KMS-11 (cell line): ENCODE data around the gene SLPI.

Source experiments
- H2AFZ ChIP-seq: fragments of 200-600 bp; sonication (generic); 2 replicates; pipeline ENCODE4 v1.6.1; 2016; ENCODE audit warnings: antibody characterized with exemption, mixed run types, low read depth
- H3K27ac ChIP-seq: fragments of 200-600 bp; sonication (generic); 2 replicates; pipeline ENCODE4 v1.6.1; 2016; ENCODE audit warnings: mild to moderate bottlenecking, mixed run types
- H3K27me3 ChIP-seq: fragments of 200-600 bp; sonication (generic); 2 replicates; pipeline ENCODE4 v1.6.1; 2017; ENCODE audit warnings: mild to moderate bottlenecking, low read depth, mixed run types, moderate library complexity; ENCODE audit not compliant: insufficient read depth
- H3K36me3 ChIP-seq: fragments of 200-600 bp; sonication (generic); 2 replicates; pipeline ENCODE4 v1.6.1; 2017; ENCODE audit warnings: mild to moderate bottlenecking, mixed run types; ENCODE audit not compliant: insufficient read depth
- H3K4me1 ChIP-seq: fragments of 200-600 bp; sonication (generic); 2 replicates; pipeline ENCODE4 v1.6.1; 2016; ENCODE audit warnings: mild to moderate bottlenecking, low read depth, mixed run types; ENCODE audit not compliant: poor library complexity, severe bottlenecking
- H3K4me2 ChIP-seq: fragments of 200-600 bp; sonication (generic); 2 replicates; pipeline ENCODE4 v1.7.0; 2016; ENCODE audit warnings: mild to moderate bottlenecking, mixed run types
- H3K4me3 ChIP-seq: fragments of 200-600 bp; sonication (generic); IDR thresholded peaks from 2 replicates; pipeline ENCODE4 v1.6.1; 2017; ENCODE audit warnings: low read depth, low read length, mixed read lengths; ENCODE audit not compliant: insufficient read depth
- H3K79me2 ChIP-seq: fragments of 200-600 bp; sonication (generic); 2 replicates; pipeline ENCODE4 v1.6.1; 2016; ENCODE audit warnings: low read depth, mixed run types; ENCODE audit not compliant: insufficient read depth
- H3K9ac ChIP-seq: fragments of 200-600 bp; sonication (generic); 2 replicates; pipeline ENCODE4 v1.6.1; 2016; ENCODE audit warnings: mild to moderate bottlenecking, mixed run types
- H4K20me1 ChIP-seq: fragments of 200-600 bp; sonication (generic); 2 replicates; pipeline ENCODE4 v1.6.1; 2016; ENCODE audit warnings: mild to moderate bottlenecking, mixed run types; ENCODE audit not compliant: insufficient read depth
- TF ChIP-seq, protein P1 (sequence below): fragments of 200-600 bp; sonication (generic); conservative IDR thresholded peaks from 2 replicates; pipeline ENCODE4 v1.6.1; 2017; ENCODE audit warnings: low read depth, mild to moderate bottlenecking, antibody characterized with exemption, low read length, moderate library complexity, mixed read lengths

Gene SLPI

DNA sequence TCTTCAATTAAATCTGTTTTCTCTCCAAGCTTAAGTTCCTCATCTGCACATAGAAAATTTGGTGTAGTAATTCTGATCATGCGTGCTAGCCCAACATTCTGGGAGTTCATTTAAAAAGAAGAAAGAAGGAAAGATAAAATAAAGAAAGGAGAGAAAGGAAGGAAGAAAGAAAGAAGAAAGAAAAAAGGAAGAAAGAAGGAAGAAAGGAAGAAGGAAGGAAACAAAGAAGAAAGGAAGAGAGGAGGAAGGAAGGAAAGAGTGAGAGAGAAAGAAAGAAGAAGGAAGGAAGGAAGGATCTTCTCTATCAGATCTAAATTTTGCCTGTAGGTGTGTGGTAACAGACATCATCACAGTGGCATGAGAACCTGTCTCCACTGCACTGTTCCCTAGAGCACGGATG is 16.2 kb downstream of the SLPI start:
- Histone ChIP-seq H4K20me1 (no peaks in the 10 kb centered on the region), H2AFZ (no peak overlapping the region), H3K4me2 (no peak overlapping the region), H3K4me3 (no peak overlapping the region), H3K27me3 (no peaks in the 10 kb centered on the region), H3K9ac (no peak overlapping the region), H3K79me2 (no peaks in the 10 kb centered on the region), H3K4me1 (no peaks in the 10 kb centered on the region), H3K36me3 (no peaks in the 10 kb centered on the region), H3K27ac (no peak overlapping the region)
- TF ChIP-seq, protein P1, sequence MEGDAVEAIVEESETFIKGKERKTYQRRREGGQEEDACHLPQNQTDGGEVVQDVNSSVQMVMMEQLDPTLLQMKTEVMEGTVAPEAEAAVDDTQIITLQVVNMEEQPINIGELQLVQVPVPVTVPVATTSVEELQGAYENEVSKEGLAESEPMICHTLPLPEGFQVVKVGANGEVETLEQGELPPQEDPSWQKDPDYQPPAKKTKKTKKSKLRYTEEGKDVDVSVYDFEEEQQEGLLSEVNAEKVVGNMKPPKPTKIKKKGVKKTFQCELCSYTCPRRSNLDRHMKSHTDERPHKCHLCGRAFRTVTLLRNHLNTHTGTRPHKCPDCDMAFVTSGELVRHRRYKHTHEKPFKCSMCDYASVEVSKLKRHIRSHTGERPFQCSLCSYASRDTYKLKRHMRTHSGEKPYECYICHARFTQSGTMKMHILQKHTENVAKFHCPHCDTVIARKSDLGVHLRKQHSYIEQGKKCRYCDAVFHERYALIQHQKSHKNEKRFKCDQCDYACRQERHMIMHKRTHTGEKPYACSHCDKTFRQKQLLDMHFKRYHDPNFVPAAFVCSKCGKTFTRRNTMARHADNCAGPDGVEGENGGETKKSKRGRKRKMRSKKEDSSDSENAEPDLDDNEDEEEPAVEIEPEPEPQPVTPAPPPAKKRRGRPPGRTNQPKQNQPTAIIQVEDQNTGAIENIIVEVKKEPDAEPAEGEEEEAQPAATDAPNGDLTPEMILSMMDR, result no peak

DNA sequence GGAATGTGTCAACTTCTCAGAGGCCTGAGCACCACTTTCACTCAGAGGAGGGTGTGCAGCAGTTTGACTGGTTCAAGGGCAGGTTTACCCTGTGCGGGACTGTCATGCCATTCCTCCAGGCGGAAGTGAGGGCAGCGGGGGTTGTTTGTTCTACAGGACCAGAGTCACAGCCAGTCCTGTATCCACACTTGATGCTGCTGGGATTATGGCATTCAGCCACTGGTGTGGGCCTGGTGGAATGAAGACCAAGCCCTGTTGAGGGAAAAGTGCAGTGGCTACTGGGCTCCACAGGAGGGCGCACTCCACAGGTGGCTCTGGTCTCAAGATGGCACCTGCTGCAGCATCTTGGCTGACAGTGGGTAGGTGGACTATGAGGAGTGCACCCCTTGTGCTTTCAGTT is 18.4 kb downstream of the SLPI start:
- Histone ChIP-seq H2AFZ (no peak overlapping the region), H3K4me1 (no peaks in the 10 kb centered on the region), H3K9ac (no peak overlapping the region), H3K4me3 (no peak overlapping the region), H3K79me2 (no peaks in the 10 kb centered on the region), H3K27ac (no peak overlapping the region), H3K4me2 (no peak overlapping the region), H3K36me3 (no peaks in the 10 kb centered on the region), H4K20me1 (no peaks in the 10 kb centered on the region), H3K27me3 (no peaks in the 10 kb centered on the region)
- TF ChIP-seq, protein P1, result peak; percentile 66

DNA sequence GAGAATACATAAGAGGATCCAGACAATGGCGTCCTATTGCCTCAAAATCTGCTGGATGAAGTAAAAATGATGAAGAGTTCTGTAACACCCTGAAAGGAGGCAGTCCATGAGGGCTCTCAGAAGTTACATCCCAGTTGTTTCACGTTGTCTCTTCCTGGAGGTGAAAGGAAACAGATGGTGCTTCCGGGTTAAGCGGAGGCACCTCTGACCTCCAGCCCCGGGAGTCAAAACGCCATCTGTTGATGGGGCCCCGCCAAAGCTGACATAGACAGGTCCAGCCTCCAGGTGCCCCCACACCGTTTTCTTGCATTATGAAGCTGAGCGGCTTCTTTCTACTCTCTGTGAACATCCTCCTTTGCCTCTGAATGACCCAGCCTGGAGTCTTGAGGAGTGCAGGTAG is 23.7 kb downstream of the SLPI start:
- Histone ChIP-seq H3K79me2 (no peaks in the 10 kb centered on the region), H3K4me2 (no peak overlapping the region), H3K9ac (no peak overlapping the region), H3K36me3 (no peaks in the 10 kb centered on the region), H4K20me1 (no peaks in the 10 kb centered on the region), H2AFZ (no peak overlapping the region), H3K27ac (no peak overlapping the region), H3K27me3 (no peaks in the 10 kb centered on the region), H3K4me1 (no peaks in the 10 kb centered on the region), H3K4me3 (no peak overlapping the region)
- TF ChIP-seq, protein P1, result no peak

DNA sequence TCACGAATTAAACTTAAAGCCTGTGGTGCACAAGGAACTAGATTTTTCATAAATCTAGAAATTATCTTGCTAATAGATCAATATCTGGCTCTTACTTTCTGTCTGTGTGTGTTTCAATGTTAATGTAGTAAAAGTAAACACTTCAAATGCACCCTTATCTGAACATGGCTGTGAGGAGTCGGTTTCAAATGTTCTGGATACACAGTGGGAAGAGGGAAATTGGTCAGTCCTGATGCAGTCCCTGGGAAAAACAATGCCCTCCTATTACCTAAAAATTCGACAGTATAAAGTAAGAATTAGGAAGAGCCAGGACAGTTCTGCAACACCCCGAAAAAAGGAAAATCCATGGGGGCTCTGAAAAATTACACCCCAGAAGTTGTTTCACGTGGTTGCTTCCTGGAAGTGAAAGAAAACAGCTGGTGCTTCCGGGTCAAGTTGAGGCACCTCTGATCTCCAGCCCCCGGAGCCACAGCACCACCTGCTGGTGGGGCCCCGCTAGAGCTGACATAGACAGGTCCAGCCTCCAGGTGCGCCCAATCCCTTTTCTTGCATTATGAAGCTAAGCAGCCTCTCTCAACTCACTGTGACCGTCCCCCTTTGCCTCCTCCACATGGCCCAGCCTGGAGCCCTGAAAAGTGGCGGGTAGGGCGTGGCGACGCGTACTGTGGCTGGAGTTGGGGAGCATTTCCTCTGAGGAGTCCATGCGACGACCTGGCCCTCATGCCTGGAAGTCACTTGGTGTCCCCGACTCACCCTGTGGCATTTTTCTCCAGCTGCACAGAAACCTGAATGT is 24.9 kb downstream of the SLPI start:
- Histone ChIP-seq H3K27ac (no peak overlapping the region), H2AFZ (peak overlapping the region; percentile 11; the same call in 1 of the 2 replicates), H3K4me1 (no peaks in the 10 kb centered on the region), H3K36me3 (no peaks in the 10 kb centered on the region), H3K27me3 (no peaks in the 10 kb centered on the region), H3K9ac (no peak overlapping the region), H3K79me2 (no peaks in the 10 kb centered on the region), H3K4me3 (no peak overlapping the region), H3K4me2 (no peak overlapping the region), H4K20me1 (no peaks in the 10 kb centered on the region)
- TF ChIP-seq, protein P1, result peak; percentile 67
